GM23338 (cell line): ENCODE measurements around the gene XXYLT1. TPM values are rescaled to one million over a fixed set of nuclear protein-coding genes. Genes with fewer than 3 reads are reported as not detected.

Experiments
- ATAC-seq: fragments of 200-7000 bp; cut with Tn5 transposase; 3 replicates; pipeline ENCODE4 v1.9.1; 2020
- DNase-seq: peaks from one replicate; pipeline ENCODE4 v3.0.0-alpha.2; 2015; ENCODE audit warnings: low spot score
- H2AFZ ChIP-seq: fragments of 200-600 bp; sonication (generic); 2 replicates; pipeline ENCODE4 v1.8.0; 2016; ENCODE audit warnings: antibody characterized with exemption, mild to moderate bottlenecking, moderate library complexity
- H3F3A ChIP-seq: fragments of 200-600 bp; sonication (generic); replicated peaks from 2 replicates; pipeline ENCODE4 v1.8.0; 2017; ENCODE audit warnings: antibody characterized with exemption, mixed run types, low read depth
- H3K27ac ChIP-seq: fragments of 200-600 bp; sonication (generic); 2 replicates; pipeline ENCODE4 v1.6.1; 2016; ENCODE audit warnings: low read depth
- H3K27me3 ChIP-seq: fragments of 200-600 bp; sonication (generic); 2 replicates; pipeline ENCODE4 v1.8.0; 2016; ENCODE audit warnings: mild to moderate bottlenecking, mixed run types, moderate library complexity; ENCODE audit not compliant: insufficient read depth
- H3K36me3 ChIP-seq: fragments of 200-600 bp; sonication (generic); 2 replicates; pipeline ENCODE4 v1.8.0; 2016; ENCODE audit warnings: mild to moderate bottlenecking; ENCODE audit not compliant: insufficient read depth
- H3K4me1 ChIP-seq: fragments of 200-600 bp; sonication (generic); 2 replicates; pipeline ENCODE4 v1.8.0; 2016; ENCODE audit warnings: mild to moderate bottlenecking, moderate library complexity; ENCODE audit not compliant: insufficient read depth
- H3K4me2 ChIP-seq: fragments of 200-600 bp; sonication (generic); 2 replicates; pipeline ENCODE4 v1.7.1; 2017; ENCODE audit warnings: mixed run types
- H3K4me3 ChIP-seq: fragments of 200-600 bp; sonication (generic); 2 replicates; pipeline ENCODE4 v1.6.1; 2016; ENCODE audit warnings: mixed run types
- H3K79me2 ChIP-seq: fragments of 200-600 bp; sonication (generic); replicated peaks from 2 replicates; pipeline ENCODE4 v1.8.0; 2017; ENCODE audit warnings: mild to moderate bottlenecking; ENCODE audit not compliant: insufficient read depth
- H3K9me2 ChIP-seq: fragments of 200-600 bp; sonication (generic); 2 replicates; pipeline ENCODE4 v1.8.0; 2017; ENCODE audit not compliant: insufficient read depth
- H4K20me1 ChIP-seq: fragments of 200-600 bp; sonication (generic); replicated peaks from 2 replicates; pipeline ENCODE4 v1.8.0; 2017; ENCODE audit warnings: mild to moderate bottlenecking; ENCODE audit not compliant: insufficient read depth
- H3K27ac Mint-ChIP-seq: 2 replicates; pipeline ENCODE4 v1.8.0; 2020; ENCODE audit warnings: inconsistent platforms, mild to moderate bottlenecking, moderate library complexity, mixed read lengths
- H3K27me3 Mint-ChIP-seq: 3 replicates; pipeline ENCODE4 v1.8.0; 2022; ENCODE audit warnings: low read depth, mild to moderate bottlenecking, moderate library complexity, mixed read lengths, inconsistent platforms; ENCODE audit not compliant: insufficient read depth, poor library complexity
- H3K36me3 Mint-ChIP-seq: 3 replicates; pipeline ENCODE4 v1.8.0; 2021; ENCODE audit warnings: low read depth, mild to moderate bottlenecking, inconsistent platforms, moderate library complexity, mixed read lengths
- H3K4me1 Mint-ChIP-seq: 3 replicates; pipeline ENCODE4 v1.8.0; 2020; ENCODE audit warnings: mild to moderate bottlenecking, inconsistent platforms, mixed read lengths
- H3K4me3 Mint-ChIP-seq: 3 replicates; pipeline ENCODE4 v1.8.0; 2021; ENCODE audit warnings: moderate library complexity, mild to moderate bottlenecking, inconsistent platforms, mixed read lengths
- H3K9me3 Mint-ChIP-seq: 3 replicates; pipeline ENCODE4 v1.8.0; 2020; ENCODE audit warnings: moderate library complexity, mild to moderate bottlenecking, inconsistent platforms, mixed read lengths
- CREB1 ChIP-seq: fragments of 250-450 bp; sonication (Bioruptor Pico); IDR thresholded peaks from 2 replicates; pipeline ENCODE4 v1.5.0; 2020; ENCODE audit warnings: low read depth, mild to moderate bottlenecking, moderate library complexity
- CTCF ChIP-seq, 2 experiments: fragments of 200-600 bp in 1 of 2; sonication (generic) in 1 of 2; conservative IDR thresholded peaks; 2 replicates each; pipeline versions ENCODE4 v1.5.1 to v1.6.1; 2016 to 2017; ENCODE audit warnings: antibody characterized with exemption in 2 of 2, low read depth in 2 of 2, mild to moderate bottlenecking in 2 of 2, moderate library complexity in 1 of 2
- ETS1 ChIP-seq: IDR thresholded peaks from 2 replicates; pipeline ENCODE4 v1.6.1; 2016; ENCODE audit warnings: antibody characterized with exemption
- EZH2 ChIP-seq: fragments of 200-600 bp; sonication (generic); IDR thresholded peaks from one replicate; pipeline ENCODE4 v1.8.0; 2017; ENCODE audit warnings: antibody characterized with exemption, mild to moderate bottlenecking, low read depth; ENCODE audit not compliant: unreplicated experiment
- JUNB ChIP-seq: IDR thresholded peaks from one replicate; pipeline ENCODE4 v1.6.1; 2016; ENCODE audit warnings: antibody characterized with exemption; ENCODE audit not compliant: unreplicated experiment
- POLR2AphosphoS5 ChIP-seq: IDR thresholded peaks from 2 replicates; pipeline ENCODE4 v1.6.1; 2016; ENCODE audit warnings: antibody characterized with exemption, low read depth
- STAT1 ChIP-seq: IDR thresholded peaks from one replicate; pipeline ENCODE4 v1.6.1; 2016; ENCODE audit warnings: antibody characterized with exemption; ENCODE audit not compliant: unreplicated experiment
- ZNF114 ChIP-seq: fragments of 250-450 bp; sonication (Bioruptor Pico); IDR thresholded peaks from 2 replicates; pipeline ENCODE4 v1.5.0; 2020; ENCODE audit warnings: mild to moderate bottlenecking, moderate library complexity
- ZNF462 ChIP-seq: fragments of 250-450 bp; sonication (Bioruptor Pico); IDR thresholded peaks from 2 replicates; pipeline ENCODE4 v1.5.0; 2020; ENCODE audit warnings: mild to moderate bottlenecking, moderate library complexity
- polyA plus RNA-seq: library from polyadenylated mRNA; unstranded; fragments of >200 nt; fragmentation: Nextera tagmentation; extraction: Ambion mirVana; gene quantifications from 2 replicates; pipeline ENCODE4 v1.2.1, GENCODE V29; 2016
- total RNA-seq: library from RNA; depleted of rRNA; stranded (reverse); fragments of >200 nt; shearing (Covaris generic); gene quantifications from 2 replicates; pipeline ENCODE4 v1.2.3, GENCODE V29; 2014

Gene XXYLT1
- total and polyA plus RNA-seq, 2 experiments from 2014 or later: 13.5 to 34.8 TPM

- no peak overlapping the region for H3K27ac Mint-ChIP-seq
- no peak for DNase-seq
- Histone ChIP-seq H3K79me2 (peaks cover 79% of the 10 kb centered on the region), H4K20me1 (peaks cover 56% of the 10 kb centered on the region), H3K36me3 (no peaks in the 10 kb centered on the region), H2AFZ (no peak overlapping the region), H3K4me2 (no peak overlapping the region), H3K27me3 (no peaks in the 10 kb centered on the region), H3K9me2 (no peaks in the 10 kb centered on the region), H3K4me1 (peaks cover 23% of the 10 kb centered on the region), H3K4me3 (no peak overlapping the region), H3F3A (peaks cover 21% of the 10 kb centered on the region; the same call in 1 of the 2 replicates), H3K27ac (no peak overlapping the region)
- no peak for ATAC-seq
- H3K27me3 Mint-ChIP-seq: peaks cover 7% of the 10 kb centered on the region
- no peak for TF ChIP-seq CTCF (conservative IDR thresholded peaks at IDR 0.05; ENCODE audit: low read depth in 2 of 2)
- TF ChIP-seq CREB1 (CRISPR knock-in tag): no peak
- no peak for TF ChIP-seq ZNF114
- TF ChIP-seq POLR2AphosphoS5: no peak
- TF ChIP-seq STAT1: no peak
- no peak for TF ChIP-seq EZH2
- H3K4me3 Mint-ChIP-seq: no peak overlapping the region
- peaks cover 42% of the 10 kb centered on the region for H3K4me1 Mint-ChIP-seq
- no peaks in the 10 kb centered on the region for H3K9me3 Mint-ChIP-seq
- H3K36me3 Mint-ChIP-seq: peaks cover 9% of the 10 kb centered on the region
Measured at GRCh38 chr3:195261925-195262324, 9.0 kb downstream of the XXYLT1 start.

GRCh38 chr3:195260280-195260905, 10.6 kb downstream of the XXYLT1 start:
- H2AFZ ChIP-seq: no peak overlapping the region
- no peak overlapping the region for H3K27ac ChIP-seq
- H3K9me3 Mint-ChIP-seq: no peaks in the 10 kb centered on the region
- peak; percentile 84 for DNase-seq
- H3K27me3 ChIP-seq: no peaks in the 10 kb centered on the region
- peaks cover 21% of the 10 kb centered on the region; the same call in 1 of the 2 replicates for H3F3A ChIP-seq
- no peaks in the 10 kb centered on the region for H3K9me2 ChIP-seq
- H3K4me1 Mint-ChIP-seq: peaks cover 52% of the 10 kb centered on the region
- H3K27me3 Mint-ChIP-seq: peaks cover 8% of the 10 kb centered on the region
- H3K4me3 ChIP-seq: peak overlapping the region; percentile 92
- no peaks in the 10 kb centered on the region for H3K36me3 ChIP-seq
- H3K79me2 ChIP-seq: peaks cover 79% of the 10 kb centered on the region
- H3K4me2 ChIP-seq: peak overlapping the region; percentile 96
- H4K20me1 ChIP-seq: peaks cover 42% of the 10 kb centered on the region
- ATAC-seq: peak; percentile 57
- H3K4me1 ChIP-seq: peaks cover 23% of the 10 kb centered on the region
- H3K27ac Mint-ChIP-seq: no peak overlapping the region
- peak overlapping the region; percentile 74 for H3K4me3 Mint-ChIP-seq
- H3K36me3 Mint-ChIP-seq: peaks cover 4% of the 10 kb centered on the region; the same call in 1 of the 3 replicates
- peak; percentile 16 for TF ChIP-seq CREB1 (CRISPR knock-in tag)
- peak in 1 of 2 experiments; percentile 15; a peak in 1 of 4 replicates for TF ChIP-seq CTCF (conservative IDR thresholded peaks at IDR 0.05; ENCODE audit: low read depth in 2 of 2)
- no peak for TF ChIP-seq ZNF462
- 0 out of 2 replicates have a peak, but pooled peaks have one; percentile 25 for TF ChIP-seq ETS1
- TF ChIP-seq STAT1: no peak
- no peak for TF ChIP-seq JUNB
- TF ChIP-seq EZH2: no peak
